ENCODE data around the gene FRYL.

Gene FRYL

GRCh38 chr4:48778431-48779094 lies 1.5 kb downstream of the FRYL start:
- Histone ChIP-seq H3K27ac (ENCODE audit: poor library complexity, severe bottlenecking) (peak overlapping the region; percentile 88), H3K27me3 (ENCODE audit: insufficient read depth, poor library complexity, severe bottlenecking) (no peaks in the 10 kb centered on the region), H3K4me1 (ENCODE audit: insufficient read depth, poor library complexity, severe bottlenecking) (peaks cover 42% of the 10 kb centered on the region), H3K4me3 (ENCODE audit: severe bottlenecking) (peak overlapping the region; percentile 95), H3K36me3 (ENCODE audit: low read depth) (peaks cover 9% of the 10 kb centered on the region), H3K9me3 (ENCODE audit: severe bottlenecking) (no peaks in the 10 kb centered on the region)
- TF ChIP-seq CTCF (IDR thresholded peaks at IDR 0.05; ENCODE audit: poor library complexity, severe bottlenecking), result no peak
- no peak for ATAC-seq (ENCODE audit: low read depth)
- no peak for DNase-seq (ENCODE audit: low spot score)

GRCh38 chr4:48777739-48778138 lies 2.3 kb downstream of the FRYL start:
- no peak for DNase-seq (ENCODE audit: low spot score)
- Histone ChIP-seq H3K27me3 (ENCODE audit: insufficient read depth, poor library complexity, severe bottlenecking) (no peaks in the 10 kb centered on the region), H3K4me1 (ENCODE audit: insufficient read depth, poor library complexity, severe bottlenecking) (peaks cover 46% of the 10 kb centered on the region), H3K27ac (ENCODE audit: poor library complexity, severe bottlenecking) (peak overlapping the region; percentile 88), H3K9me3 (ENCODE audit: severe bottlenecking) (no peaks in the 10 kb centered on the region), H3K4me3 (ENCODE audit: severe bottlenecking) (peak overlapping the region; percentile 95), H3K36me3 (ENCODE audit: low read depth) (peaks cover 15% of the 10 kb centered on the region)
- no peak for TF ChIP-seq CTCF (IDR thresholded peaks at IDR 0.05; ENCODE audit: poor library complexity, severe bottlenecking)
- no peak for ATAC-seq (ENCODE audit: low read depth)

- TF ChIP-seq CTCF (IDR thresholded peaks at IDR 0.05; ENCODE audit: poor library complexity, severe bottlenecking), result no peak
- DNase-seq (ENCODE audit: low spot score), result no peak
- Histone ChIP-seq H3K4me3 (ENCODE audit: severe bottlenecking) (no peak overlapping the region), H3K27ac (ENCODE audit: poor library complexity, severe bottlenecking) (no peak overlapping the region), H3K4me1 (ENCODE audit: insufficient read depth, poor library complexity, severe bottlenecking) (peaks cover 42% of the 10 kb centered on the region), H3K9me3 (ENCODE audit: severe bottlenecking) (no peaks in the 10 kb centered on the region), H3K27me3 (ENCODE audit: insufficient read depth, poor library complexity, severe bottlenecking) (no peaks in the 10 kb centered on the region), H3K36me3 (ENCODE audit: low read depth) (peaks cover 23% of the 10 kb centered on the region)
- no peak for ATAC-seq (ENCODE audit: low read depth)
These were observed 5.0 kb downstream of the FRYL start for GRCh38 chr4:48774760-48775710.

- peaks cover 37% of the 10 kb centered on the region for H3K4me1 ChIP-seq (ENCODE audit: insufficient read depth, poor library complexity, severe bottlenecking)
- no peak overlapping the region for H3K27ac ChIP-seq (ENCODE audit: poor library complexity, severe bottlenecking)
- no peak for ATAC-seq (ENCODE audit: low read depth)
- no peaks in the 10 kb centered on the region for H3K27me3 ChIP-seq (ENCODE audit: insufficient read depth, poor library complexity, severe bottlenecking)
- DNase-seq (ENCODE audit: low spot score), result no peak
- H3K4me3 ChIP-seq (ENCODE audit: severe bottlenecking), result no peak overlapping the region
- H3K36me3 ChIP-seq (ENCODE audit: low read depth), result peaks cover 26% of the 10 kb centered on the region
- TF ChIP-seq CTCF (IDR thresholded peaks at IDR 0.05; ENCODE audit: poor library complexity, severe bottlenecking), result no peak
- no peaks in the 10 kb centered on the region for H3K9me3 ChIP-seq (ENCODE audit: severe bottlenecking)
These were observed 7.5 kb downstream of the FRYL start for GRCh38 chr4:48772556-48772955.

All from RWPE2 (cell line).